Measurements from ENCODE around the gene HCN4. TPM values are rescaled to one million over a fixed set of nuclear protein-coding genes. Genes with fewer than 3 reads are reported as not detected.

HCN4 gene
- total RNA-seq, 1 donor from 2014 or later: 3.0 TPM

GRCh38 chr15:73374604-73375003 is 5.8 kb upstream of the HCN4 start:
- Mint-ChIP-seq H3K27me3 (ENCODE audit: low read depth, unreplicated experiment) (peaks cover 71% of the 10 kb centered on the region), H3K36me3 (ENCODE audit: low read depth, unreplicated experiment) (no peaks in the 10 kb centered on the region), H3K4me3 (ENCODE audit: unreplicated experiment) (no peak overlapping the region), H3K4me1 (ENCODE audit: low read depth, unreplicated experiment) (peaks cover 7% of the 10 kb centered on the region), H3K27ac (ENCODE audit: unreplicated experiment) (no peak overlapping the region), H3K9me3 (ENCODE audit: unreplicated experiment) (peaks cover 3% of the 10 kb centered on the region)
- no peaks in the 10 kb centered on the region for H4K20me1 ChIP-seq (ENCODE audit: insufficient read depth, low read length)
- no peaks in the 10 kb centered on the region for H3K36me3 ChIP-seq (ENCODE audit: insufficient read depth, low read length)
- no peak for DNase-seq (ENCODE audit: low read depth)
- TF ChIP-seq CTCF (IDR thresholded peaks at IDR 0.05; ENCODE audit: insufficient read depth, low read depth, low read length) (no peak), EZH2 (IDR thresholded peaks at IDR 0.05; ENCODE audit: insufficient read depth, low read length) (no peak)
- no peak overlapping the region for H3K4me3 ChIP-seq (ENCODE audit: insufficient read depth, low read depth, low read length)
- peaks cover 37% of the 10 kb centered on the region for H3K27me3 ChIP-seq (ENCODE audit: insufficient read depth, low read length)
- no peak overlapping the region for H3K4me2 ChIP-seq (ENCODE audit: low read length)
- no peak for FAIRE-seq
- H3K79me2 ChIP-seq (ENCODE audit: insufficient read depth, low read length): no peaks in the 10 kb centered on the region
- no peak overlapping the region for H3K27ac ChIP-seq (ENCODE audit: low read depth, low read length)
- no peaks in the 10 kb centered on the region for H3K9me3 ChIP-seq (ENCODE audit: insufficient read depth, low read depth, low read length)
- H2AFZ ChIP-seq (ENCODE audit: low read depth, low read length): no peak overlapping the region
- no peaks in the 10 kb centered on the region for H3K4me1 ChIP-seq (ENCODE audit: insufficient read depth, low read length)
- H3K9ac ChIP-seq (ENCODE audit: low read length): no peak overlapping the region

- Histone ChIP-seq H3K27me3 (ENCODE audit: insufficient read depth, low read length) (peaks cover 40% of the 10 kb centered on the region), H3K4me3 (ENCODE audit: insufficient read depth, low read depth, low read length) (no peak overlapping the region), H2AFZ (ENCODE audit: low read depth, low read length) (no peak overlapping the region), H3K27ac (ENCODE audit: low read depth, low read length) (no peak overlapping the region), H3K79me2 (ENCODE audit: insufficient read depth, low read length) (no peaks in the 10 kb centered on the region), H3K36me3 (ENCODE audit: insufficient read depth, low read length) (no peaks in the 10 kb centered on the region), H3K9ac (ENCODE audit: low read length) (no peak overlapping the region), H3K4me1 (ENCODE audit: insufficient read depth, low read length) (no peaks in the 10 kb centered on the region), H3K9me3 (ENCODE audit: insufficient read depth, low read depth, low read length) (no peaks in the 10 kb centered on the region), H4K20me1 (ENCODE audit: insufficient read depth, low read length) (no peaks in the 10 kb centered on the region), H3K4me2 (ENCODE audit: low read length) (no peak overlapping the region)
- no peak for TF ChIP-seq EZH2 (IDR thresholded peaks at IDR 0.05; ENCODE audit: insufficient read depth, low read length)
- no peak for TF ChIP-seq CTCF (IDR thresholded peaks at IDR 0.05; ENCODE audit: insufficient read depth, low read depth, low read length)
- peaks cover 66% of the 10 kb centered on the region for H3K27me3 Mint-ChIP-seq (ENCODE audit: low read depth, unreplicated experiment)
- no peak for DNase-seq (ENCODE audit: low read depth)
- H3K9me3 Mint-ChIP-seq (ENCODE audit: unreplicated experiment): peaks cover 3% of the 10 kb centered on the region
- H3K27ac Mint-ChIP-seq (ENCODE audit: unreplicated experiment): no peak overlapping the region
- peaks cover 7% of the 10 kb centered on the region for H3K4me1 Mint-ChIP-seq (ENCODE audit: low read depth, unreplicated experiment)
- H3K4me3 Mint-ChIP-seq (ENCODE audit: unreplicated experiment): no peak overlapping the region
- FAIRE-seq: no peak
- no peaks in the 10 kb centered on the region for H3K36me3 Mint-ChIP-seq (ENCODE audit: low read depth, unreplicated experiment)
Observed at GRCh38 chr15:73373221-73373620, 4.5 kb upstream of the HCN4 start.

- Histone ChIP-seq H3K9me3 (ENCODE audit: insufficient read depth, low read depth, low read length) (no peaks in the 10 kb centered on the region), H3K36me3 (ENCODE audit: insufficient read depth, low read length) (no peaks in the 10 kb centered on the region), H3K4me1 (ENCODE audit: insufficient read depth, low read length) (no peaks in the 10 kb centered on the region), H3K4me2 (ENCODE audit: low read length) (no peak overlapping the region), H3K27me3 (ENCODE audit: insufficient read depth, low read length) (peaks cover 46% of the 10 kb centered on the region), H4K20me1 (ENCODE audit: insufficient read depth, low read length) (no peaks in the 10 kb centered on the region), H3K9ac (ENCODE audit: low read length) (no peak overlapping the region), H2AFZ (ENCODE audit: low read depth, low read length) (no peak overlapping the region), H3K4me3 (ENCODE audit: insufficient read depth, low read depth, low read length) (no peak overlapping the region), H3K27ac (ENCODE audit: low read depth, low read length) (no peak overlapping the region), H3K79me2 (ENCODE audit: insufficient read depth, low read length) (no peaks in the 10 kb centered on the region)
- Mint-ChIP-seq H3K27me3 (ENCODE audit: low read depth, unreplicated experiment) (peaks cover 63% of the 10 kb centered on the region), H3K4me3 (ENCODE audit: unreplicated experiment) (no peak overlapping the region), H3K27ac (ENCODE audit: unreplicated experiment) (no peak overlapping the region), H3K4me1 (ENCODE audit: low read depth, unreplicated experiment) (peaks cover 7% of the 10 kb centered on the region), H3K9me3 (ENCODE audit: unreplicated experiment) (peaks cover 3% of the 10 kb centered on the region), H3K36me3 (ENCODE audit: low read depth, unreplicated experiment) (no peaks in the 10 kb centered on the region)
- FAIRE-seq (no peak), DNase-seq (ENCODE audit: low read depth) (no peak)
- TF ChIP-seq CTCF (IDR thresholded peaks at IDR 0.05; ENCODE audit: insufficient read depth, low read depth, low read length) (no peak), EZH2 (IDR thresholded peaks at IDR 0.05; ENCODE audit: insufficient read depth, low read length) (no peak)
Observed at GRCh38 chr15:73371812-73372211, 3.1 kb upstream of the HCN4 start.
